Body of pancreas (tissue), 4 donors: ENCODE results near the gene CAPG. TPM values are rescaled to one million over a fixed set of nuclear protein-coding genes. Genes with fewer than 3 reads are reported as not detected.

Experiments used
- ATAC-seq: fragments of 150-250 bp; one replicate; pipeline ENCODE4 v1.9.1; 2016
- DNase-seq, 4 donors: peaks; one replicate each; pipeline ENCODE4 v3.0.0-alpha.2; 2019
- H3K27ac ChIP-seq, 4 donors: fragments of 200-600 bp; sonication (generic); 1 replicate in 3 of 4; 2 replicates in 1 of 4; pipeline versions ENCODE4 v1.5.1 to v1.6.1; 2016 to 2019; ENCODE audit warnings: mild to moderate bottlenecking in 1 of 4, mixed read lengths in 1 of 4, moderate library complexity in 1 of 4
- H3K27me3 ChIP-seq, 2 donors: fragments of 200-600 bp; sonication (generic); one replicate each; pipeline ENCODE4 v1.6.0; 2016; ENCODE audit warnings: mild to moderate bottlenecking in 1 of 2
- H3K36me3 ChIP-seq, 2 donors: fragments of 200-600 bp; sonication (generic); replicated peaks in 1 of 2; 2 replicates each; pipeline ENCODE4 v1.5.1; 2016; ENCODE audit warnings: low read depth in 2 of 2; ENCODE audit not compliant: insufficient read depth in 1 of 2
- H3K4me1 ChIP-seq: fragments of 200-600 bp; sonication (generic); one replicate; pipeline ENCODE4 v1.6.0; 2016
- H3K4me3 ChIP-seq, 2 donors: fragments of 200-600 bp; sonication (generic); 1 replicate in 1 of 2; 2 replicates in 1 of 2; pipeline ENCODE4 v1.5.1; 2016 to 2019
- H3K9me3 ChIP-seq, 3 donors: fragments of 200-600 bp; sonication (generic); 1 replicate in 2 of 3; 2 replicates in 1 of 3; pipeline ENCODE4 v1.5.1; 2016
- POLR2A ChIP-seq, 3 donors: fragments of 450-650 bp; IDR thresholded peaks; one replicate each; pipeline ENCODE4 v1.6.1; 2016; ENCODE audit warnings: antibody characterized with exemption in 3 of 3, mild to moderate bottlenecking in 2 of 3
- WGBS, 2 donors: methylation state at CpG; one replicate each; pipeline ENCODE4 v1.1.5; 2017; 5-methylcytosine and 5-hydroxymethylcytosine counted together
- intact Hi-C: fragments of 100-400 bp; cut with DNase I; formaldehyde crosslinking; loops from one replicate; pipeline ENCODE4 v1.15.1; 2023
- total RNA-seq, 2 donors: library from RNA; depleted of rRNA; stranded (reverse); fragments of >200 nt; gene quantifications; one replicate each; pipeline ENCODE4 v1.1.0, GENCODE V29; 2016
- TF ChIP-seq, protein P1 (sequence below), 7 experiments: fragments of 450-650 bp in 4 of 7; fragments of 200-600 bp in 3 of 7; sonication (generic) in 3 of 7; IDR thresholded peaks; one replicate each; pipeline ENCODE4 v1.5.1; 2016 to 2019; ENCODE audit warnings: antibody characterized with exemption in 7 of 7

Gene CAPG
- total RNA-seq, 2 donors from 2014 or later, result 26.0 to 35.0 TPM

DNA sequence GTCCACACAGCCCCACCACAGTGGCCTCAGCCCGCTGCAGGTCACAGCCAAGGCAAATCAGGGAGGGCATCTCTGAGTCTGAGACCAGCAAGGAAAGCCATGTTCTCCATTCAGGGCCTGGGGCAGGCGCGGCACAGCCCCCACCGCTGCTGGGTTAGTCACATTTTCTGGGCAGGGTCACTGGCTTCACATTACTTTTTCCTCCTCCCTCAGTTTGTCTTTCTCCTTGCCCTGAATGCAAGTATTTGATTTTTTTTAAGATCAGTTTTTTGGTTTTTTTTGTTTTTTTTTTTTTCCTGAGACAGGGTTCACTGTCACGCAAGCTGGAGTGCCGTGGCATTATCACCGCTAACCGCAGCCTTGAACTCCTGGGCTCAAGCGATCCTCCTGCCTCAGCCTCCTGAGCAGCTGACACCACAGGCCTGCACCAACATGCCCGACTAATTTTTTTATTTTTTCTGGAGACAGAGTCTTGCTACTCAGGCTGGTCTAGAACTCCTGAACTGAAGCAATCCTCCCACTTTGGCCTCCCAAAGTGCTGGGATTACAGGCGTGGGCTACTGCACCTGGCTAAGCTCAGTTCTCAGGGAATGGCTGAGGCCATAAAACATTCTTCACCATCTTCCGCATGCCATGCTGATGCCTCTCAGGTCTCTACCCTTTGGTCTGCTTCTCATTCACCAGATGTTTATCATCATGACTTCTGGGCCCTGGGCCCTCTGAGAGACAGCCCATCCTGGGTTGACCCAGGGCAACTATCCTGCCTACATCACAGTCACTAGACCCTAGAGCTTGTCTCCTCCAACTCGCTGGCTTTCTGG lies 628 bp upstream of the CAPG start:
- TF ChIP-seq, protein P1, sequence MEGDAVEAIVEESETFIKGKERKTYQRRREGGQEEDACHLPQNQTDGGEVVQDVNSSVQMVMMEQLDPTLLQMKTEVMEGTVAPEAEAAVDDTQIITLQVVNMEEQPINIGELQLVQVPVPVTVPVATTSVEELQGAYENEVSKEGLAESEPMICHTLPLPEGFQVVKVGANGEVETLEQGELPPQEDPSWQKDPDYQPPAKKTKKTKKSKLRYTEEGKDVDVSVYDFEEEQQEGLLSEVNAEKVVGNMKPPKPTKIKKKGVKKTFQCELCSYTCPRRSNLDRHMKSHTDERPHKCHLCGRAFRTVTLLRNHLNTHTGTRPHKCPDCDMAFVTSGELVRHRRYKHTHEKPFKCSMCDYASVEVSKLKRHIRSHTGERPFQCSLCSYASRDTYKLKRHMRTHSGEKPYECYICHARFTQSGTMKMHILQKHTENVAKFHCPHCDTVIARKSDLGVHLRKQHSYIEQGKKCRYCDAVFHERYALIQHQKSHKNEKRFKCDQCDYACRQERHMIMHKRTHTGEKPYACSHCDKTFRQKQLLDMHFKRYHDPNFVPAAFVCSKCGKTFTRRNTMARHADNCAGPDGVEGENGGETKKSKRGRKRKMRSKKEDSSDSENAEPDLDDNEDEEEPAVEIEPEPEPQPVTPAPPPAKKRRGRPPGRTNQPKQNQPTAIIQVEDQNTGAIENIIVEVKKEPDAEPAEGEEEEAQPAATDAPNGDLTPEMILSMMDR (IDR thresholded peaks at IDR 0.05), result no peak
- no peak for TF ChIP-seq POLR2A (IDR thresholded peaks at IDR 0.05)
- peaks cover 18% of the 10 kb centered on the region for H3K4me1 ChIP-seq
- 83 to 90% methylated on average over 12 to 13 of the region's 13 CpGs for WGBS, 2 donors
- H3K9me3 ChIP-seq, result no peaks in the 10 kb centered on the region
- intact Hi-C loops, result no loop called here
- no peak overlapping the region for H3K4me3 ChIP-seq
- no peaks in the 10 kb centered on the region for H3K27me3 ChIP-seq
- ATAC-seq, result no peak
- H3K36me3 ChIP-seq, result no peaks in the 10 kb centered on the region
- no peak overlapping the region for H3K27ac ChIP-seq
- DNase-seq, result no peak

DNA sequence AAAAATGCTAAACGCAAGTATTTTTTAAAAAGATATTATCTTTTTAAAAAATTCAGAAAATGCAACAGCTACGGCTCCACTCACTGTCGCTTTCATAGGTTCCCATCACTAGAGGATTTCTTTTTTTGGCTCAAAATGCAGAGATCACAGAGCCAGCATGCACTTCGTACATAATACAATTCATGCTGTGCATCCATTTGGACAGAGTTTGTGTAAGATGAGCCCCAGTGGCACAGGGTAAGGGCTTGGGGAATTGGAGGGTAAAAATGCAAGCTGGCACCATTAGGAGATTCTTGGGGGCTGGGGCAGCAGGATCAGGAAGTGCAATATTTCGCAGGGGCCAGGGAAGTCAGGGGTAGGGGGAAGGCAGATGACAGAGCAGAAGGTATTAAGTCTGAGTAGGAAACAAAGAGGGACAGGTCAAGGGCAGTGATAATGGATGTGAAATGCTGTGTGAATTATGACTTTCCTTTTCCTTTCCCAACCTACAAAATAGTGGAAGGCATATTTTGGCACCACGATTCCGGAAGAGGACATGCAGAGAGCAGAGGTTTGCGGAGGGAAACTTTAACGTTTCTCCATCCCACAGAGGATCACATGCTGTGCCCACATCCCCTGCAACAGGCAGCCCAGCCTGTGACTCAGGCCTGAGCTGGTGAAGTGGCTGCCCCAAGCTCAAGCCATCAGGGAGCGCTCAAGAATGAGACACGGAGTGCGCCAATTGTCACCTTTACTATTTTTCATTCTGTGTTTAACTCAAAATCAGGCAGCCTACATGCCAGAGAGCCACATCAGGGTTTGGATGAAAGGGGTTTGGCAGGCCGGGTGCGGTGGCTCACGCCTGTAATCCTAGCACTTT lies 4.7 kb downstream of the CAPG start:
- WGBS, 2 donors, result 66 to 79% methylated on average over 13 to 15 of the region's 15 CpGs
- DNase-seq (peak in 1 of 4 donors; percentile 66), ATAC-seq (no peak)
- no peaks in the 10 kb centered on the region for H3K9me3 ChIP-seq
- no peaks in the 10 kb centered on the region for H3K36me3 ChIP-seq
- H3K27me3 ChIP-seq, result no peaks in the 10 kb centered on the region
- H3K27ac ChIP-seq, result peak overlapping the region in 1 of 4 donors; percentile 33
- intact Hi-C loops, result no loop called here
- H3K4me1 ChIP-seq, result no peaks in the 10 kb centered on the region
- TF ChIP-seq, protein P1 (IDR thresholded peaks at IDR 0.05), result no peak
- TF ChIP-seq POLR2A (IDR thresholded peaks at IDR 0.05), result no peak
- H3K4me3 ChIP-seq, result no peak overlapping the region

DNA sequence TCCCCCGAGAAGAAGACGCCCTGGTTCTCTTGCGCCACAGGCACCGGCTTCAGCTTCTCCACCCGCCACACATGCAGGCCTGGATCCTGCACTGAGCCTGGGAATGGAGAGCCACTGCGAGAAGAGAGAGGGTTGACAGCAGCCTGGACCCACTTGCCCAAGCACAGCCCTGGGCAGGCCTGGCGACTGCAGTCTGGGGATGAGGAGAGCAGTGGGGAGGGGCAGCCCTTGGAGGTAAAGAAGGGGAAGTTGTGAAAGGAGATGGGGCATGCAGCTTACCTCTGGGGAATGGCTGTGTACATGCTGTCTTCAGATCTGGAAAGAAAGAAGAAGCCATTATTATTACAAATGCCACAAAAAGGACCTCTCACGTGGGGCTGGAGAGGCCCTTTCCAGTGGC lies 8.3 kb downstream of the CAPG start:
- Histone ChIP-seq H3K27ac (no peak overlapping the region), H3K9me3 (no peaks in the 10 kb centered on the region), H3K4me1 (peaks cover 7% of the 10 kb centered on the region), H3K36me3 (no peaks in the 10 kb centered on the region), H3K27me3 (no peaks in the 10 kb centered on the region), H3K4me3 (no peak overlapping the region)
- DNase-seq (peak in 1 of 4 donors; percentile 8), ATAC-seq (no peak)
- WGBS, 2 donors, result 90 to 91% methylated on average over 7 to 8 of the region's 8 CpGs
- TF ChIP-seq POLR2A (IDR thresholded peaks at IDR 0.05), result no peak
- TF ChIP-seq, protein P1 (IDR thresholded peaks at IDR 0.05), result no peak
- intact Hi-C loops, result loop anchor here (5.0 kb wide), 1 partner anchor 35 kb away; no protein-coding TSS in a partner anchor

DNA sequence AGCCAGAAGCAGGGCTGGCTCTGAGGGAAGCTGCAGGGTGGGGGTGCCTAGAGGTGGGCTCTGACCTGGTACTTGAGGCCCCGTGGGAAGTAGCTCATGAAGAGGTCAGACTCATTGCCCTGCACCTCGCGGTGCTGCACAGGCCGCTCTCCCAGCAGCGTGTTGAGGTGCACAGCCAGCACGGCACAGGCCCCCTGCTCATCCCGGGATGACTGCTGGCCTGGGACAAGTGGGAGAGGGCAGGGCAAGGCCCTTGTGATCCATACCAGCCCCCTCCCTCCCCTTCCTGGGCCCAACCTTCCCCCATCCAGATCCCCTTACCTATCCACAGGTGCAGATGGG lies 8.7 kb downstream of the CAPG start:
- Histone ChIP-seq H3K27ac (no peak overlapping the region), H3K36me3 (no peaks in the 10 kb centered on the region), H3K4me1 (peaks cover 11% of the 10 kb centered on the region), H3K9me3 (no peaks in the 10 kb centered on the region), H3K27me3 (no peaks in the 10 kb centered on the region), H3K4me3 (no peak overlapping the region)
- DNase-seq (no peak), ATAC-seq (no peak)
- WGBS, 2 donors, result 85 to 97% methylated on average over 6 to 7 of the region's 7 CpGs
- no peak for TF ChIP-seq POLR2A (IDR thresholded peaks at IDR 0.05)
- TF ChIP-seq, protein P1 (IDR thresholded peaks at IDR 0.05), result no peak
- intact Hi-C loops, result loop anchor here (5.0 kb wide), 1 partner anchor 34 kb away; no protein-coding TSS in a partner anchor
